Measurements from ENCODE around the gene PEX11G.

DNA sequence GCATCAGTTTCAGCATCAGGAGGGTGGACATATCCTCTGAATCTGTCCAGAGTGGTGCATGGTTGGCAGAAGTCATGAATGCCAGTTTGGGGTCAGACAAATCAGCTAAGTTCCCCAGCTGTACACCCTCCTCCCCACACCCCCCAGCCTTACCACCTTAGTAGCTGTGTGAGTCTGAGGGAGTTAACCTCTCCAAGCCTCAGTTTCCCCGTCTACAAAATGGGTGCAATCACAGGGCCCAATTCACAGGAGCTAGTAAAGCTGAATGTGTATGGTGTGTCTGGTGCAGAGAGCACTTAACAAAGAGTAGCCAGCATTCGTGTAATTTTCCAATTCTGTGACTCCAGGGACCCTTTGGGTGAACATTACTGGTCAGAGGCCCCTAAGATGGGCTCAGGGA is 13.7 kb upstream of the PEX11G start:
- TF ChIP-seq, protein P1, sequence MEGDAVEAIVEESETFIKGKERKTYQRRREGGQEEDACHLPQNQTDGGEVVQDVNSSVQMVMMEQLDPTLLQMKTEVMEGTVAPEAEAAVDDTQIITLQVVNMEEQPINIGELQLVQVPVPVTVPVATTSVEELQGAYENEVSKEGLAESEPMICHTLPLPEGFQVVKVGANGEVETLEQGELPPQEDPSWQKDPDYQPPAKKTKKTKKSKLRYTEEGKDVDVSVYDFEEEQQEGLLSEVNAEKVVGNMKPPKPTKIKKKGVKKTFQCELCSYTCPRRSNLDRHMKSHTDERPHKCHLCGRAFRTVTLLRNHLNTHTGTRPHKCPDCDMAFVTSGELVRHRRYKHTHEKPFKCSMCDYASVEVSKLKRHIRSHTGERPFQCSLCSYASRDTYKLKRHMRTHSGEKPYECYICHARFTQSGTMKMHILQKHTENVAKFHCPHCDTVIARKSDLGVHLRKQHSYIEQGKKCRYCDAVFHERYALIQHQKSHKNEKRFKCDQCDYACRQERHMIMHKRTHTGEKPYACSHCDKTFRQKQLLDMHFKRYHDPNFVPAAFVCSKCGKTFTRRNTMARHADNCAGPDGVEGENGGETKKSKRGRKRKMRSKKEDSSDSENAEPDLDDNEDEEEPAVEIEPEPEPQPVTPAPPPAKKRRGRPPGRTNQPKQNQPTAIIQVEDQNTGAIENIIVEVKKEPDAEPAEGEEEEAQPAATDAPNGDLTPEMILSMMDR (IDR thresholded peaks at IDR 0.05) = no peak
- no peak for TF ChIP-seq POLR2A (IDR thresholded peaks at IDR 0.05)
